Measurements from ENCODE around the gene NCK2. TPM values are rescaled to one million over a fixed set of nuclear protein-coding genes. Genes with fewer than 3 reads are reported as not detected.

Gene NCK2
- total and polyA plus RNA-seq, 2 experiments from 2014 or later: 72.6 to 100 TPM

DNA sequence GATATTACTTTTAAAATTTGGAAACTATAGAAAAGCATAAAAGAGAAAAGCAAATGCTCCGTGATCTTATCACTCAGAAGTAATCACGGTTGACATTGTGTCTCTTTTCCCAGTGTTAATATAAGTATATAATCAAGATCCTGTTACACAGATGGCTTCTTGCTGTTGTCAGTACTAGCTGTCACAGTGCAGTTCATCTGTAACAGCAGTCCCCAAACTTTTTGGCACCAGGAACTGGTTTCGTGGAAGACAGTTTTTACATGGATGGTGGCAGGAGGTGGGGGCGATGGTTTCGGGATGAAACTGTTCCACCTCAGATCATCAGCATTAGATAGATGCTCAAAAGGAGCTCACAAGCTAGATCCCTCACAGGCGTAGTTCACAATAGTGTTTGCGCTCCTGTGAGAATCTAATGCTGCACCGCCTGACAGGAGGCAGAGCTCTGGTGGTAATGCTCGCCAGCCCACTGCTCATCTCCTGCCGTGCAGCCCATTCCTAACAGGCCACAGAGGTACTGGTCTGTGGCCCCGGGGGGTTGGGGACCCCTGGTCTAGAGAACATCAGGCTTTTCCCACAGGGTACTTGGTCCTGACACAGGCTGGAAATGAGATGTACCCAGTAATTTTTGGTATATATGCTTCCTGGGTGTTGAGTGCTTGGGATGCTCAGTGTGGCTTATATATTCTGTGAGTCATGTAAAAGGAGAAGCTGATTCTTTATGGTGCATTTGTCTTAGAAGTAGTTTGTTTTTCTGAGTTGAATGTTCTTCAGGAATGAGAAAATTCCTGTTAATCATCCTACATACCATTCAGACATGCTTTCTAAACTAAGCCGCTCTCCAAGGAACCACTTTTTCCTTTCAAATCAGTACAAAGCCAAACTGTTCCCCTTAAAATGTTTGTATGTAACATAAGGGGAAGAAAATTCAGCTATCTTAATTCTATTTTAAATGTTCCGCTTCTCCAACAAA, 121.8 kb downstream of the NCK2 start:
- peaks cover 60% of the 10 kb centered on the region for H4K20me1 ChIP-seq (ENCODE audit: insufficient read depth, poor library complexity, severe bottlenecking)
- peak overlapping the region; percentile 40 for H3K4me2 ChIP-seq
- H3K79me2 ChIP-seq: peaks cover 93% of the 10 kb centered on the region

GRCh38 chr2:105867587-105867986, 122.9 kb downstream of the NCK2 start:
- DNase-seq (ENCODE audit: low spot score): no peak
- no peak overlapping the region for H3K4me2 ChIP-seq
- H3K4me1 ChIP-seq (ENCODE audit: insufficient read depth): peaks cover 16% of the 10 kb centered on the region
- H3K27ac ChIP-seq: no peak overlapping the region
- WGBS (ENCODE audit: low lambda C conversion rate, missing lambda C conversion rate): 91% methylated on average over 7 of the region's 7 CpGs
- no peak for TF ChIP-seq EZH2 (IDR thresholded peaks at IDR 0.05; ENCODE audit: borderline replicate concordance)
- TF ChIP-seq, protein P1, sequence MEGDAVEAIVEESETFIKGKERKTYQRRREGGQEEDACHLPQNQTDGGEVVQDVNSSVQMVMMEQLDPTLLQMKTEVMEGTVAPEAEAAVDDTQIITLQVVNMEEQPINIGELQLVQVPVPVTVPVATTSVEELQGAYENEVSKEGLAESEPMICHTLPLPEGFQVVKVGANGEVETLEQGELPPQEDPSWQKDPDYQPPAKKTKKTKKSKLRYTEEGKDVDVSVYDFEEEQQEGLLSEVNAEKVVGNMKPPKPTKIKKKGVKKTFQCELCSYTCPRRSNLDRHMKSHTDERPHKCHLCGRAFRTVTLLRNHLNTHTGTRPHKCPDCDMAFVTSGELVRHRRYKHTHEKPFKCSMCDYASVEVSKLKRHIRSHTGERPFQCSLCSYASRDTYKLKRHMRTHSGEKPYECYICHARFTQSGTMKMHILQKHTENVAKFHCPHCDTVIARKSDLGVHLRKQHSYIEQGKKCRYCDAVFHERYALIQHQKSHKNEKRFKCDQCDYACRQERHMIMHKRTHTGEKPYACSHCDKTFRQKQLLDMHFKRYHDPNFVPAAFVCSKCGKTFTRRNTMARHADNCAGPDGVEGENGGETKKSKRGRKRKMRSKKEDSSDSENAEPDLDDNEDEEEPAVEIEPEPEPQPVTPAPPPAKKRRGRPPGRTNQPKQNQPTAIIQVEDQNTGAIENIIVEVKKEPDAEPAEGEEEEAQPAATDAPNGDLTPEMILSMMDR (IDR thresholded peaks at IDR 0.05; ENCODE audit: poor library complexity): no peak
- TF ChIP-seq EZH2phosphoT487 (IDR thresholded peaks at IDR 0.05; ENCODE audit: low read depth, severe bottlenecking, unreplicated experiment): no peak
- no peaks in the 10 kb centered on the region for H3K9me2 ChIP-seq (replicated peaks; ENCODE audit: insufficient read depth)
- no peaks in the 10 kb centered on the region for H3K27me3 ChIP-seq
- no peaks in the 10 kb centered on the region for H3K9me3 ChIP-seq (ENCODE audit: low read depth)
- H3K79me2 ChIP-seq: peaks cover 96% of the 10 kb centered on the region
- no peak overlapping the region for H2AFZ ChIP-seq
- H4K20me1 ChIP-seq (ENCODE audit: insufficient read depth, poor library complexity, severe bottlenecking): peaks cover 65% of the 10 kb centered on the region
- H3K36me3 ChIP-seq (replicated peaks; ENCODE audit: insufficient read depth, low read depth): no peaks in the 10 kb centered on the region
- H3K4me3 ChIP-seq: no peak overlapping the region

More for the DNA sequence above, 121.8 kb downstream of the NCK2 start:
- peaks cover 16% of the 10 kb centered on the region for H3K4me1 ChIP-seq (ENCODE audit: insufficient read depth)
- no peaks in the 10 kb centered on the region for H3K9me3 ChIP-seq (ENCODE audit: low read depth)
- 73% methylated on average over 13 of the region's 13 CpGs for WGBS (ENCODE audit: low lambda C conversion rate, missing lambda C conversion rate)
- TF ChIP-seq EZH2 (IDR thresholded peaks at IDR 0.05; ENCODE audit: borderline replicate concordance) (no peak), EZH2phosphoT487 (IDR thresholded peaks at IDR 0.05; ENCODE audit: low read depth, severe bottlenecking, unreplicated experiment) (no peak)
- TF ChIP-seq, protein P1 (IDR thresholded peaks at IDR 0.05; ENCODE audit: poor library complexity): no peak
- H3K9me2 ChIP-seq (replicated peaks; ENCODE audit: insufficient read depth): no peaks in the 10 kb centered on the region
- H3K36me3 ChIP-seq (replicated peaks; ENCODE audit: insufficient read depth, low read depth): no peaks in the 10 kb centered on the region
- peak overlapping the region; percentile 6 for H3K27ac ChIP-seq
- H2AFZ ChIP-seq: no peak overlapping the region
- no peak overlapping the region for H3K4me3 ChIP-seq
- DNase-seq (ENCODE audit: low spot score): no peak
- no peaks in the 10 kb centered on the region for H3K27me3 ChIP-seq

GRCh38 chr2:105868060-105868459, 123.3 kb downstream of the NCK2 start:
- WGBS (ENCODE audit: low lambda C conversion rate, missing lambda C conversion rate): 90% methylated on average over 6 of the region's 6 CpGs
- no peak overlapping the region for H3K27ac ChIP-seq
- peaks cover 96% of the 10 kb centered on the region for H3K79me2 ChIP-seq
- H3K4me1 ChIP-seq (ENCODE audit: insufficient read depth): peaks cover 16% of the 10 kb centered on the region
- no peak overlapping the region for H3K4me2 ChIP-seq
- no peaks in the 10 kb centered on the region for H3K9me3 ChIP-seq (ENCODE audit: low read depth)
- H4K20me1 ChIP-seq (ENCODE audit: insufficient read depth, poor library complexity, severe bottlenecking): peaks cover 64% of the 10 kb centered on the region
- H2AFZ ChIP-seq: no peak overlapping the region
- TF ChIP-seq EZH2 (IDR thresholded peaks at IDR 0.05; ENCODE audit: borderline replicate concordance) (no peak), EZH2phosphoT487 (IDR thresholded peaks at IDR 0.05; ENCODE audit: low read depth, severe bottlenecking, unreplicated experiment) (no peak)
- TF ChIP-seq, protein P1 (IDR thresholded peaks at IDR 0.05; ENCODE audit: poor library complexity): no peak
- no peak for DNase-seq (ENCODE audit: low spot score)
- no peak overlapping the region for H3K4me3 ChIP-seq
- no peaks in the 10 kb centered on the region for H3K36me3 ChIP-seq (replicated peaks; ENCODE audit: insufficient read depth, low read depth)
- H3K9me2 ChIP-seq (replicated peaks; ENCODE audit: insufficient read depth): no peaks in the 10 kb centered on the region
- H3K27me3 ChIP-seq: no peaks in the 10 kb centered on the region
